SK-N-SH treated with all-trans-retinoic acid at 6 μM for 48 hours (cell line): ENCODE data around the gene NKAIN4.

Experiments used
- CSRNP3 ChIP-seq: fragments of 250-450 bp; sonication (Bioruptor Pico); IDR thresholded peaks from 2 replicates; pipeline ENCODE4 v1.5.1; 2021; ENCODE audit warnings: mild to moderate bottlenecking, moderate library complexity
- ISL1 ChIP-seq: fragments of 250-450 bp; sonication (Bioruptor Pico); IDR thresholded peaks from 2 replicates; pipeline ENCODE4 v2.1.2; 2022; ENCODE audit warnings: mild to moderate bottlenecking, moderate library complexity
- PATZ1 ChIP-seq: fragments of 250-450 bp; sonication (Bioruptor Pico); IDR thresholded peaks from 2 replicates; pipeline ENCODE4 v1.8.0; 2020; ENCODE audit warnings: mild to moderate bottlenecking, moderate library complexity, borderline replicate concordance
- POU6F1 ChIP-seq: fragments of 250-450 bp; sonication (Bioruptor Pico); IDR thresholded peaks from 2 replicates; pipeline ENCODE4 v1.8.0; 2021; ENCODE audit warnings: low read depth, mild to moderate bottlenecking, moderate library complexity, borderline replicate concordance
- RARB ChIP-seq: fragments of 250-450 bp; sonication (Bioruptor Pico); IDR thresholded peaks from 2 replicates; pipeline ENCODE4 v1.8.0; 2021; ENCODE audit warnings: mild to moderate bottlenecking, moderate library complexity
- SNAI2 ChIP-seq: fragments of 250-450 bp; sonication (Bioruptor Pico); IDR thresholded peaks from 2 replicates; pipeline ENCODE4 v1.5.0; 2020; ENCODE audit warnings: mild to moderate bottlenecking, moderate library complexity
- TCF4 ChIP-seq: fragments of 250-450 bp; sonication (Bioruptor Pico); IDR thresholded peaks from 2 replicates; pipeline ENCODE4 v1.8.0; 2021; ENCODE audit warnings: mild to moderate bottlenecking, moderate library complexity, borderline replicate concordance
- ZFP30 ChIP-seq: fragments of 450-650 bp; formaldehyde crosslinking; IDR thresholded peaks from 2 replicates; pipeline ENCODE4 v1.5.0; 2022; ENCODE audit warnings: mild to moderate bottlenecking, moderate library complexity
- TF ChIP-seq, protein P1 (sequence below): fragments of 250-450 bp; sonication (Bioruptor Pico); IDR thresholded peaks from 2 replicates; pipeline ENCODE4 v1.5.1; 2020; ENCODE audit warnings: low read depth, mild to moderate bottlenecking, moderate library complexity
- TF ChIP-seq, protein P2 (sequence below): fragments of 250-450 bp; sonication (Bioruptor Pico); IDR thresholded peaks from 2 replicates; pipeline ENCODE4 v1.5.0; 2020; ENCODE audit warnings: mild to moderate bottlenecking, moderate library complexity

GRCh38 chr20:63280929-63281545, 26.8 kb upstream of the NKAIN4 start:
- TF ChIP-seq RARB (CRISPR knock-in tag) (no peak), SNAI2 (CRISPR knock-in tag) (no peak), POU6F1 (no peak), TCF4 (CRISPR knock-in tag) (no peak), ISL1 (CRISPR knock-in tag) (no peak), ZFP30 (no peak), PATZ1 (CRISPR knock-in tag) (no peak), CSRNP3 (CRISPR knock-in tag) (no peak)
- TF ChIP-seq, protein P1, sequence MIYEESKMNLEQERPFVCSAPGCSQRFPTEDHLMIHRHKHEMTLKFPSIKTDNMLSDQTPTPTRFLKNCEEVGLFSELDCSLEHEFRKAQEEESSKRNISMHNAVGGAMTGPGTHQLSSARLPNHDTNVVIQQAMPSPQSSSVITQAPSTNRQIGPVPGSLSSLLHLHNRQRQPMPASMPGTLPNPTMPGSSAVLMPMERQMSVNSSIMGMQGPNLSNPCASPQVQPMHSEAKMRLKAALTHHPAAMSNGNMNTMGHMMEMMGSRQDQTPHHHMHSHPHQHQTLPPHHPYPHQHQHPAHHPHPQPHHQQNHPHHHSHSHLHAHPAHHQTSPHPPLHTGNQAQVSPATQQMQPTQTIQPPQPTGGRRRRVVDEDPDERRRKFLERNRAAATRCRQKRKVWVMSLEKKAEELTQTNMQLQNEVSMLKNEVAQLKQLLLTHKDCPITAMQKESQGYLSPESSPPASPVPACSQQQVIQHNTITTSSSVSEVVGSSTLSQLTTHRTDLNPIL (CRISPR knock-in tag), result no peak
- TF ChIP-seq, protein P2, sequence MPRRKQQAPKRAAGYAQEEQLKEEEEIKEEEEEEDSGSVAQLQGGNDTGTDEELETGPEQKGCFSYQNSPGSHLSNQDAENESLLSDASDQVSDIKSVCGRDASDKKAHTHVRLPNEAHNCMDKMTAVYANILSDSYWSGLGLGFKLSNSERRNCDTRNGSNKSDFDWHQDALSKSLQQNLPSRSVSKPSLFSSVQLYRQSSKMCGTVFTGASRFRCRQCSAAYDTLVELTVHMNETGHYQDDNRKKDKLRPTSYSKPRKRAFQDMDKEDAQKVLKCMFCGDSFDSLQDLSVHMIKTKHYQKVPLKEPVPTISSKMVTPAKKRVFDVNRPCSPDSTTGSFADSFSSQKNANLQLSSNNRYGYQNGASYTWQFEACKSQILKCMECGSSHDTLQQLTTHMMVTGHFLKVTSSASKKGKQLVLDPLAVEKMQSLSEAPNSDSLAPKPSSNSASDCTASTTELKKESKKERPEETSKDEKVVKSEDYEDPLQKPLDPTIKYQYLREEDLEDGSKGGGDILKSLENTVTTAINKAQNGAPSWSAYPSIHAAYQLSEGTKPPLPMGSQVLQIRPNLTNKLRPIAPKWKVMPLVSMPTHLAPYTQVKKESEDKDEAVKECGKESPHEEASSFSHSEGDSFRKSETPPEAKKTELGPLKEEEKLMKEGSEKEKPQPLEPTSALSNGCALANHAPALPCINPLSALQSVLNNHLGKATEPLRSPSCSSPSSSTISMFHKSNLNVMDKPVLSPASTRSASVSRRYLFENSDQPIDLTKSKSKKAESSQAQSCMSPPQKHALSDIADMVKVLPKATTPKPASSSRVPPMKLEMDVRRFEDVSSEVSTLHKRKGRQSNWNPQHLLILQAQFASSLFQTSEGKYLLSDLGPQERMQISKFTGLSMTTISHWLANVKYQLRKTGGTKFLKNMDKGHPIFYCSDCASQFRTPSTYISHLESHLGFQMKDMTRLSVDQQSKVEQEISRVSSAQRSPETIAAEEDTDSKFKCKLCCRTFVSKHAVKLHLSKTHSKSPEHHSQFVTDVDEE (CRISPR knock-in tag), result no peak
